NCI-H128 (cell line): ENCODE data around the gene TACC3.

ENCODE experiments used
- DNase-seq: peaks from one replicate; lab custom pipeline; 2025; ENCODE audit not compliant: unreplicated experiment; lab: John Stamatoyannopoulos, UW

TACC3 gene

DNA sequence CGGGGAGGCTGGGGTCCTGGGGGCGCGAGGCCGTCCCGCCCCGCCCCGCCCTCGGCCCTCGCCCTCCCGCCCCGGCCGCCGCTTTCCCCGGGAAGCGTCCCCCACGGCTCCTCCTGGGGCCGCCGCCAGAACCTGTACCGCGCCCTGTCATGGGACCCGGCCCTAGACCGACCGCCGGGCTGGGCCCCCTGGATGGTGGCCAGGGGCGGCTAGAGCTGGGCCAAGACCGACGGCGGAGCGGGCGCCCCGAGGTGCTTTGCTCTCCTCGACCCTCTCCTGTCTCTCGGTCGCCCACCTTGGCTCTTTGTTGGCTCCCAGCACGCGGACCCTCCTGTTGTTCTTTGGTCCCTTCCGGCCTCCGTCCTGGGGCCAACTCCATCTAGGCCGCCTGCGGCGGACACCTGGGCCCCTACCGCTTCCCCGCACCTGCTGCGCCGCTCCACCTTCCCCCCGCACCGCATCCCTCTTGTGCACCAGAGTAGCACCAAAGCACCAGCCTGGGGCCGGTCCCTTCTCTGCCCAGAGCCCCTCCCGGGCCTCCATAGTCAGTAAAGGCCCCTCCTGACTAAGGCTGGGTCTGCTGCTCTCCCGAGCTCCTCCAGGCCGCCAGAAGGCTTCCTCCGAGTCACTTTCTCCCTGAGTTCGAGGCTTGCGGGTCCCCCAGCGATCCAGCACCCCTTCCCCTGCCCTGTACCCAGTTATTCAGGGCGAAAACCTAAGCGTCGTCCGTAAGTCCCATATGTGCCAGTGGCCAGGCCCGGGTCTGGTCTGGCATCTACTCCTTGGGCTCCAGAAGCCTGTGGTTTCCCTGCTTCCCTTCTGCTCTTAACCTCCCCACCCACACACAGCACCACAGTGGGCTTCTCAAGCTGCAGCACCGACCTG, 587 bp downstream of the TACC3 start:
- no peak for DNase-seq

DNA sequence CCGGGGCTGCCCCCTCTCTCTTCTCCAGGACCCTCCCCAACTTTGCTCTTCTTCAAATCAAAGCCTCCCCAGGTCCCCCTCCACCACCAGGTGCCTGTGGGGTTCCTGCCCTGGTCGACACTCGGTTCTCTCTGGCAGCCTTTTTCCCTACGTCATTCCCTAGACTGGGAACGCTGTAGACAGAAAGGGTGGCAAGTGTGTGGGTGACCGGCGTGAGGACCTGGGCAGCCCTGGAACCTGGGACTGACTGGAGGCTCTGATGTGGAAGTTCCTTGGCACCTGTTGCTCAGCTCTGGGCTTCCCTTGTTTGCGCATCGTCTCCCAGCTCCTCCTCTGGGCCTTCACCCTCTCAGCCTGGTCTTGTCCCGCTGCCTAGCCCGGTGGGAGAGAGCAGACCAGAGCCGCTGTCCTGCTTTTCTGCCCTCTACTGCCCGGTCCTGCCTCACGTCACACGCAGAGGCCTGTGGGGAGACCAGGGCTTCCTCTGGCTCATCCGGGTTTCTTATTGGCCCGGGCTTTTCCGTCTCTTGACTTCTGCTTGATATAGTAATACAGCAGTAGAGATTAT, 1.3 kb downstream of the TACC3 start:
- no peak for DNase-seq

DNA sequence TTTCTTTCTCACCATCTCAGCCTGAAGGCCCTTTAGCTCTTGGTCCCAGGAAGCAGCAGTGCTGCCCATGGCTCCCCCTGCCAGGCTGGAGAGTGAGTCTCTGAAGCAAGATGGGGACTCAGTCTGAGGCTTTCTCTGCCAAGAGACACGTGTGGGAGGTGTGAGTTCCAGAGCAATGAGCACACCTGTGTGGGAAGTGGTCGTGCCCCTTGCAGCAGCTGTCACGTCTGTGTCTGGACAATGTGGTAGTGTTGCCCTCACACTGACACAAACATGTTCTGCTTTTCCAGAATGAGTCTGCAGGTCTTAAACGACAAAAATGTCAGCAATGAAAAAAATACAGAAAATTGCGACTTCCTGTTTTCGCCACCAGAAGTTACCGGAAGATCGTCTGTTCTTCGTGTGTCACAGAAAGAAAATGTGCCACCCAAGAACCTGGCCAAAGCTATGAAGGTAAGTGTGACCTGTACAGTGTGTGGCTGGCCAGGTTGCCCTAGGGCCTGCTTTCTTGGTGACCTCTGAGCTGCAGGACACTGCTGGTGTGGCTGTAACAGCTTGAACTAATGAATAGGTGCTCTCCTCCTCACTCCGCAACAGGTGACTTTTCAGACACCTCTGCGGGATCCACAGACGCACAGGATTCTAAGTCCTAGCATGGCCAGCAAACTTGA, 1.9 kb downstream of the TACC3 start:
- DNase-seq: no peak

DNA sequence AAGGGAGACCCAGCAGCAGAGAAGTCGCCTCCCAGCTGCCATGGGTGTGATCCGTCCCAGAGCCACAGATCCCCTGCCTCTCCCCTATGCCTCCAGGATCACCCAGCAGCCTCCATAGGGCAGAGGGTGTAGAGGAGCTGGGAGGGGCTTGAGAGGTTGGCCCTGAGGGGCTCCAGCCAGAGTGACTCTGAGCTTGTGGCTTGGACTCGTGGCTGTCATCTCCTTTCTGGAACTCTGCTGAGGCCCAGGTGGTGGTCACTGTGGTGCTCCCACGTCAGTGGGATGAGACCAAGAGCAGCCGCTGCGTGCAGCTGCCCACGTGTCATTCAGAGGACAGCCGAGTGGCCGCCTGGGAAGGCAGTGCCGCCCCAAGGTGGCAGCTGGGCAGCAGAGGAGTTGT, 4.2 kb downstream of the TACC3 start:
- DNase-seq: no peak

DNA sequence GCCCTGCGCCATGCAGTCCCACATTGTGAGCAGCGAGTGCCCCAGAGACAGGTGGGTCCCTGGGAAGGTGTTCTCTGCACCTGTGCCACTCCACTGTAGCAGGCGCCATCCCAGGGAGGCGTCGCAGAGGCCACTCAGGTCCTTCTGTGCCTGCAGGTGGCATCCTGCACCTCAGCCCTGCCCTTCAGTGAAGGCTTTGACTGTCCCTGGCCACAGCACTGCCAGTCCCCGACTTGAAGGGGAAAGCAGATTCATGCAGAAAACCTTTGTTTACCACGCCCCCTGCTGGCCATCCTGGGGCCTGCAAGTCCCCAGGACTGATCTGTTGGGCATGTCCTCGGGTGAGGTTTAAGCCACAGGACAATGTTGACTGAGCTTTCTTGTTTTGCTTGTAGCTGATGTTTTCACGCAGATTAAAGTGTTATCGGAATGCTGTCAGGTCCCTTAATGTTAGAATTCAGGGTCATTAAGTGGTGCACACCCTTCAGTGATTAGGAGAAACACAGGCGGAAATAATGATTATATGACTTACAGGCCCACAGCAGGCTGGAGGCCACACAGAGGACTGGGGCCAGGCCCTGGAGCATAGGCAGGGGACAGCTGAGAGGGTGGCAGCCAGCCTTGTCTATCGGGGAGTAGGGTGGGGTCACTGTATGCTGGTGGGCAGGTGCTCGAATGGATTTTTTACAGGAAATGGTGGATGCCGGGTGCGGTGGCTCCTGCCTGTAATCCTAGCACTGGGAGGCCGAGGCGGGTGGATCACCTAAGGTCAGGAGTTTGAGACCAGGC, 5.0 kb downstream of the TACC3 start:
- DNase-seq: peak; percentile 29

DNA sequence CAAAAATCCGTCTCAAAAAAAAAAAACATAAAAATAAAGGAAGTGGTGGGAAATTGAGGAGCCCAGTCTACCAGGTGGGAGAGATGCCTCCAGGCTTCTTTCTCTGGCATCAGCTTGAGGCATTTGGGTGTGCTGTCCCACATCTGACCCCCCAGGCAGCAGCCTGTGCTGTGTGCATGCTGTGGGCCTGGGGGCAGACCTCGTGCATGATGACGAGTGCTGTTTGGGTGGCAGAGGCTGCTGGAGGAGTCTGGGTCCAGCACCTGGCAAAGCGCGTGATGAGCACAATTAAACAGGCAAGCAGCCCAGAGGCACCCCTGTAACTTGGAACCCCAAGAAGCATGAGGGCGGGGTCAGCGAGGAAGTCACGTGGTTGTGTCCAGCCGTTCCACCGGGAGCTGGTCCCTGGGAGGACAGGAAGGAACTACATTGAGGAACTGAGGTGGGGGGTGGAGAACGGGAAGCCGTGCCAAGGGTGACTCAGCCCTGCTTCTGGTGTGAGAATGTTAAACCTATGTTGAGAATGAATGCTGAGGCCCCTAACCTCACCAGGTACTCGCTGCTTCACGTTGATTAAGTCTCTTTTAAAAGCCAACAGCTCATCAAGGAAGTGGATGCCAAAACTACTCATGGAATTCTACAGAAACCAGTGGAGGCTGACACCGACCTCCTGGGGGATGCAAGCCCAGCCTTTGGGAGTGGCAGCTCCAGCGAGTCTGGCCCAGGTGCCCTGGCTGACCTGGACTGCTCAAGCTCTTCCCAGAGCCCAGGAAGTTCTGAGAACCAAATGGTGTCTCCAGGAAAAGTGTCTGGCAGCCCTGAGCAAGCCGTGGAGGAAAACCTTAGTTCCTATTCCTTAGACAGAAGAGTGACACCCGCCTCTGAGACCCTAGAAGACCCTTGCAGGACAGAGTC, 6.1 kb downstream of the TACC3 start:
- DNase-seq: no peak

DNA sequence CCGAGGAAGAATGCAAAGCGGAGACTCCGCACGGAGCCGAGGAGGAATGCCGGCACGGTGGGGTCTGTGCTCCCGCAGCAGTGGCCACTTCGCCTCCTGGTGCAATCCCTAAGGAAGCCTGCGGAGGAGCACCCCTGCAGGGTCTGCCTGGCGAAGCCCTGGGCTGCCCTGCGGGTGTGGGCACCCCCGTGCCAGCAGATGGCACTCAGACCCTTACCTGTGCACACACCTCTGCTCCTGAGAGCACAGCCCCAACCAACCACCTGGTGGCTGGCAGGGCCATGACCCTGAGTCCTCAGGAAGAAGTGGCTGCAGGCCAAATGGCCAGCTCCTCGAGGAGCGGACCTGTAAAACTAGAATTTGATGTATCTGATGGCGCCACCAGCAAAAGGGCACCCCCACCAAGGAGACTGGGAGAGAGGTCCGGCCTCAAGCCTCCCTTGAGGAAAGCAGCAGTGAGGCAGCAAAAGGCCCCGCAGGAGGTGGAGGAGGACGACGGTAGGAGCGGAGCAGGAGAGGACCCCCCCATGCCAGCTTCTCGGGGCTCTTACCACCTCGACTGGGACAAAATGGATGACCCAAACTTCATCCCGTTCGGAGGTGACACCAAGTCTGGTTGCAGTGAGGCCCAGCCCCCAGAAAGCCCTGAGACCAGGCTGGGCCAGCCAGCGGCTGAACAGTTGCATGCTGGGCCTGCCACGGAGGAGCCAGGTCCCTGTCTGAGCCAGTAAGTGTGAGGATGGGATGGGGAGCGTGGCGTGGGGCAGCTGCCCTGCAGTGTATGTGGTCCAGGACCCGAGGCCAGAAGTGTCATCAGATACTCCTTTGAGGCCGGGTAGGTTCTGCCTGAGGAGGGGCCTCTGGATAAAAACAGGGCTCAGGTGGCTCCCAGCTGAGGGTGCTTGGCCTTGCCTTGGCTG, 7.0 kb downstream of the TACC3 start:
- DNase-seq: no peak

DNA sequence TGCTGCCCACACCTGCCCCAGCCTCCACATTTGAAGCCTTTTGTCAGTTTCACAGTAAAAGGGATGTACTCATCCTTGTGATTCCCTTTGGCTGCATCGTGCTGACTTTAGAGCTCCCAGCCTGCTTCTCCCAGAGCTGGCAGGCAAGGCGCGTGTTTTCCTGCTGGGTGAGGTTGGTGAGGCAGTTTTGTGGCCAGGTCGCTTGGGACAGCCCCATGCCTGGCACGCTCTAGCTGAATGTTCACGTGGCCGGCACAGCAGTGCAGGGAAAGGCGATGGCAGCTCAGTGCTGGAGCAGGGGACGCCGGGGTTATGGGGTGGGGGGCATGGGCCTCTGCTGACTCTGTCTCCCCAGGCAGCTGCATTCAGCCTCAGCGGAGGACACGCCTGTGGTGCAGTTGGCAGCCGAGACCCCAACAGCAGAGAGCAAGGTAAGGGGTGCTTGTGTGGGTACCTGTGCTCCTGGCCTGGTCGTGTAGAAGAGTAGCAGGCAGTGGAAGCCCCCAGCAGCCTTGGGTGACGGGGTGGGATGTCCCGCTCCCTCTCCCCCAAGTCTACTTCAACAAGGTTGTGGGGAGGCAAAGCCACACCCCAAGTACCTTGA, 9.3 kb downstream of the TACC3 start:
- no peak for DNase-seq

DNA sequence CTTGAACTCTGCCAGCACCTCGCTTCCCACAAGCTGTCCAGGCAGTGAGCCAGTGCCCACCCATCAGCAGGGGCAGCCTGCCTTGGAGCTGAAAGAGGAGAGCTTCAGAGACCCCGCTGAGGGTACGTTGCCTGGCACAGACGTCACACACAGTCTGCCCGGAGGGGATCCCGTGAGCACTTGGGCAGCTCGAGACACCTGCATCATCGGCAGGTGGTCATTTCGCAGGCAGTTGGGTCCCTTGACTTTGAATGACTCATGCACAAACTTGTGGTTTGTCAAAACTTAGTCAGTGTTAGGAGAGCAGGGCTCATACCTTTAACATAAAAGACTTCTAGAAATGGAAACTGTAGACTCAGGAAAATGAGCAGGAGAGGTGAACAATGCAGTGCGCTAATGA, 9.9 kb downstream of the TACC3 start:
- no peak for DNase-seq

DNA sequence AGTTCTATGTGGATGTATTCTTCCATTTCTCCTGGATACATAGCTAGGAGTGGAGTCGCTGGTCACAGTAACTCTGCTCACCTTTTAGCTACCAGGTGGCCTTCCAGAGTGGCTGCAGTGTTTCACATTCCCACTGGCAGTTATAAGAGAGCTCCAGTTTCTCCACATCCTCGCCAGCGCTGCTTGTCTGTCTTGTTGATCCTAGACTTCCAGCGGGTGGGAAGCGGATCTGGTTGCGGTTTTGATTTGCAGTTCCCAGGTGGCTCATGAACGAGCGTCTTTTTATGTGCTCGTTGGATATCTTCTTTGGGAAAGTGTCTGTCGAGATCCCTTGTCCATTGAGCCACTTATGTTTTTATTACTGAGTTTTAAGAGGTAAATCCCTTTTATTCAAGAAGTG, 11.6 kb downstream of the TACC3 start:
- DNase-seq: peak; percentile 6

DNA sequence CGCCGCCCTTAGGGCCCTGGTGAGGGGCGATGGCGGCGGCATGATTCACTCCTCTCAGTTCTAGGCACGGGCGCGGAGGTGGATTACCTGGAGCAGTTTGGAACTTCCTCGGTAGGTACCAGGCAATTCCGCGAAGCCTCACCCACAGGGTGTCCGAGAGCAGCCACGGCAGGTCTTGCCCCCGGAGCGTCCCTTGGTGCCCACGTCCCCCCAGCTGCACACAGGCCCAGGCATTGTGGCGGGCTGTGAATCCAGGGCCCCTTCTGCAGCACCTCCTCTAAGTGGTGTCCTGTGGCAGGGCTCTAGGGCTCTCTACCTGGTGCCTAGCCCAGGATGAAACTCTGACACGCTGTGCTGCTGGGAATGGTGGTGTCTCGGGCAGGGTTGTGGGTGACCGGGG, 13.9 kb downstream of the TACC3 start:
- no peak for DNase-seq

DNA sequence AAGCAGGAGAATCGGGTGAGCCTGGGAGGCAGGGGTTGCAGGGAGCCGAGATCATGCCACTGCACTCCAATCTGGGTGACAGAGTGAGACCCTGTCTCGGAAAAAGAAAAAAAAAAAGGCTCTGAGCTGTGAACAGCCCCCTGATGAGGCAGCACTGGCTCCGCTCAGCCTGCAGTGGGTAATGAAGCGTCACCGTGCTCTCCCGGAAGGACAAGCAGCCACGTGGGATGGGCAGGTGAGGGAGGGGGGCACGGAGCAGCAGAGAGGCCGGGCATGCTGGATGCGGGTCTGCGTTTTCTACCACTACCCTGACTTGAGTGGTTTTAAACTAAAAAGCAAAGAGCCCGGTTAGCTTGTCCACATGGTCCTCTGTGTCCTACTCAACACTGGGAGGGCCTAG, 15.5 kb downstream of the TACC3 start:
- DNase-seq: no peak

DNA sequence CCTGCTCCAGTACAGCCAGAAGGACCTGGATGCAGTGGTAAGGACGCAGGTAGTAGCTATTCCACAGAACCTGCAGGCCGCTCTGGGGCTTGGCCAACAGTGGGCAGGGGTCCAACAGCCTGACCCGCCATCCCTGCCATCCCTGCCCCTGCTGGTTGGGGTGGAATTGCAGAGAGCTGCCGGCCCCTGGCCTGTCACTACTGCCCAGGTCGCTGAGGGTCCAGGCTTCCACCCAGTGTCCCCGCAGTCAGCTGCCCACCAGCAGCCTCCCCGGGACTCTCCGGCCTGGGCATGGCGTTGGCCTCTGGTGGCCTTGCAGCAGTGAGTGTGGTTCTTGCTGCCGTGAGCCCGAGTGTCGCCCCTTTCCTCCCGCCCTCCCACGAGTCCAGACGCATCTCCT, 16.3 kb downstream of the TACC3 start:
- no peak for DNase-seq

DNA sequence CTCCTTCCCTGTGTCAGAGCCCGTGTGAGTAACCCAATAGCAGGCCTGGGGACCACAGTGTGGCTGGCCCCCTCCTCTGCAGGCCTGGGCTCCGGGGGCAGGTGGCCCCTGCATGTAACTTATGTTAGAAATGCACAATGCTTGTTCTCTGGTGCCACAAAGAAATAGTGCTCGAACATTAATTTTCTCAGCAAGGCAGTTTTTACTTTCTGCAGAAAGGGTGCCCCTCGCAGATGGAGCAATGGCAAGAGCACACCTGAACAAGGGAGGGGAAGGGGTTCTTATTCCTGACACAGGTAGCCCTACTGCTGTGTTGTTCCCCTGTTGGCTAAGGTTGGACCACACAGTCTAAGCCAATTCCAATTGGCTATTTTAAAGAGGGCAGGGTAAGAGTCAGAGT, 17.1 kb downstream of the TACC3 start:
- no peak for DNase-seq

DNA sequence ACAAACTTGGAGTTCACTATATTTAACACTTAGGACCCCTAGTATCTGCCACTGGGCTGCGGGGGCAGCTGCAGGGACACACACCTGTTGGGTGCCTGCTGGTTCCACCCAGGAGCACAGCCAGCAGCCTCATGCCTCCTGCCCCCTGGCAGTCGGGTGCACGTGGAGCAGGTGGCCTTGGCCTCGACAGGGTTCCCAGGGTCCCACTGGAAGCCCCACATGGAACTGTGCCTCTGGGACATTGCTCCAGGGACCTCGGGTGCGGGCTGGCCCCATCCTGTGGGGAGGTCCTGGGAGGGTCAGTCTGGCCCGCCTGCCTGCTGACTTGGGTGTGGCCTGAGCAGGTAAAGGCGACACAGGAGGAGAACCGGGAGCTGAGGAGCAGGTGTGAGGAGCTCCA, 18.0 kb downstream of the TACC3 start:
- DNase-seq: no peak

DNA sequence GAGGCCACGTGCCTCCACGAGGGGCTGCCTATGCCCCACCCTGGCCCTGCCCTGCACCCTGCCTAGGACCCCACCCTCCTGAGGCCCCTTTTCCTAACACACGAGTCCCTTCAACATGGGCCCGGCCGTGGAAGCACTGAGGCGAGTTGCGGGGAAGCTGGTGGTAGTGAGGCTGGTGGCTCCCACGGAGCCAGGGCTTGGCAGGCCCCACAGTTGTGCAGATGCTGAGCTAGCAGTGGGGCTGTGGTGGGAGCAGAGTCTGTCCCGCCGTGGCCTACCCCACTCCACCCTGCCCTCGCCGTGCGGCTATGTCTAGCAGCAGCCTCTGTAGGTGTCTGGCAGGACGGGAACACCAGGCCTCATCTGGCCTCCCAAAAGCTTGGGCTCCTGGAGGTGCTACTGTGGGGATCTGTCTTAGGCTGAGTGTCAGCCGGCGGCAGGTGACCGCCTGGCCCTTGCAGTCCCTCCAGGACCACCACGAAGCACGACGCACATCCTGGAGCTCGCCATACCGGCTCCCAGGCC, 18.8 kb downstream of the TACC3 start:
- DNase-seq: no peak

DNA sequence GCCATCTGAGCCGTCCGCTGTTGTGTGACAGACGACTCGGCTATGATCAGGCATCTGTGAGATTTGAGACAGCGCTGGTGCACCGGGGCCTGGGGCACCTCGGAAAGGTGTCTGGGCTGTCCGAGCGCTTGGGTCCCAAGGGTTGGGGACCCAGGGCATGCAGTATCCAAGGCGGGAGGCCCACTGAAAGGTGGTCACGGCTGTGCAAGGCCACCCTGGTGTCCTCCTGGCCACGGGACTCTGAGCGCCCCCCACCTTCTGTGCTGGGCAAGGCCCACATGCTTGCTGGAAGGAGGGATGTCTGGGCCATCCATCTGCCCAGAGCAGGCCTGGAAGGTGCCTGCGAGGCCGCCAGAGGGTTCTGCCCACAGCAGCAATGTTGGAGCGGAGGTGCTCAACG, 19.9 kb downstream of the TACC3 start:
- no peak for DNase-seq

DNA sequence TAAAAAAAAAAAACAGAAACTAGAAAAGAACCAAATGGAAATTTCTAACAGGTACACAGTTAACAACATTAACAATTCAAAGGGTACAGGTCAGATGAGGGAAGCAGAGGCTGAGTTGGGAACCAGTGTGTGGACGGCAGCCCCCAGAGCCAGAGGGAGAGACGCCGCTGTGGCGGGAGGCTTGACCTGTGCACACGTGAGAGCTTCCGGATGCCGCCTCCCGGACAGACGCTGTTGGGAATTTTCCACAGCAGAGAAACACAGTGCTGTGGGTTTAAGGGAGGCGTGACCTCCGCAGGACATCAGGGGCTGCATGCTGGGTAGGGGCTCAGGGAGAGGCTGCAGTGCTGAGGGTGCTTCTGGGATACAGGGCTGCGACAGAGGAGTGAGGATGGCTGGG, 22.2 kb downstream of the TACC3 start:
- no peak for DNase-seq

DNA sequence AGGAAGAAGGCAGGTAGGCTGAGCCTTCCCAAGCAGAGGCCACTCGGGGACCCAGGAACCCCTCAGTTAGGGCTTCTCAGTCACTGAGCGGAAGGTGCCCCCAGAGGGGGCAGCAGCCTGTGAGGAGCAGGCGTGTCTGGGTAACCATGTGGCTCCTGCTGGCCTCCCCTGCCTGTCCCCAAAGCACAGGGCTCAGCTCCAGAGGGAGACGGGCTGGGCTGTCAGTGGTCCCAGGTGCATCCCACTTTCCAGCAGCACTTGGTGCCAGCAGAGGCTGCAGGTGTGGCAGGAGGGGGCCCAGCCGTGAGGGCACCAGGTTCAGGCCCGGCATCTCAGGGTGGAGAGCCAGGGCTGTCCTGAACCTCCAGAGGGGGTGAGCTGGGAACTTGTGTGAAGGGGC, 22.7 kb downstream of the TACC3 start:
- no peak for DNase-seq
